Tibial nerve (tissue), 4 donors: Measurements from ENCODE around the gene AP4B1. TPM values are rescaled to one million over a fixed set of nuclear protein-coding genes. Genes with fewer than 3 reads are reported as not detected.

ENCODE experiments used
- DNase-seq, 2 donors: peaks; one replicate each; pipeline ENCODE4 v3.0.0-alpha.2; 2019; ENCODE audit warnings: low spot score in 2 of 2
- H3K27ac ChIP-seq, 4 donors: fragments of 200-600 bp; sonication (generic) in 3 of 4; one replicate each; pipeline ENCODE4 v1.5.1; 2017 to 2019; ENCODE audit warnings: mild to moderate bottlenecking in 1 of 4
- H3K27me3 ChIP-seq, 2 donors: fragments of 200-600 bp; sonication (generic) in 1 of 2; one replicate each; pipeline versions ENCODE4 v1.5.1 to v1.6.0; 2017 to 2019
- H3K36me3 ChIP-seq, 3 donors: fragments of 200-600 bp; sonication (generic); one replicate each; pipeline ENCODE4 v1.5.1; 2018 to 2019
- H3K4me1 ChIP-seq, 4 donors: fragments of 200-600 bp; sonication (generic) in 3 of 4; one replicate each; pipeline ENCODE4 v1.5.1; 2017 to 2019
- H3K4me3 ChIP-seq, 4 donors: fragments of 200-600 bp; sonication (generic) in 3 of 4; one replicate each; pipeline ENCODE4 v1.5.1; 2017 to 2019; ENCODE audit warnings: mild to moderate bottlenecking in 1 of 4, moderate library complexity in 1 of 4
- H3K9me3 ChIP-seq, 4 donors: fragments of 200-600 bp; sonication (generic) in 3 of 4; one replicate each; pipeline ENCODE4 v1.5.1; 2017 to 2019
- EP300 ChIP-seq, 2 donors: sonication (generic); formaldehyde crosslinking; IDR thresholded peaks; one replicate each; pipeline ENCODE4 v1.6.1; 2017; ENCODE audit warnings: antibody characterized with exemption in 2 of 2, mild to moderate bottlenecking in 1 of 2
- POLR2A ChIP-seq, 2 donors: fragments of 450-650 bp; IDR thresholded peaks; one replicate each; pipeline ENCODE4 v1.6.1; 2017; ENCODE audit warnings: antibody characterized with exemption in 2 of 2, mild to moderate bottlenecking in 2 of 2, moderate library complexity in 2 of 2
- WGBS, 2 donors: methylation state at CpG; one replicate each; pipeline ENCODE4 v1.1.5; 2018; 5-methylcytosine and 5-hydroxymethylcytosine counted together
- total RNA-seq, 4 donors: library from RNA; depleted of rRNA; stranded (reverse); fragments of >200 nt; gene quantifications; one replicate each; pipeline ENCODE4 v1.1.0, GENCODE V29; 2016
- TF ChIP-seq, protein P1 (sequence below), 5 experiments: fragments of 200-600 bp in 3 of 5; fragments of 450-650 bp in 2 of 5; sonication (generic) in 3 of 5; IDR thresholded peaks; one replicate each; pipeline ENCODE4 v1.5.1; 2016 to 2019; ENCODE audit warnings: antibody characterized with exemption in 5 of 5, mild to moderate bottlenecking in 3 of 5, moderate library complexity in 2 of 5

Gene AP4B1
- total RNA-seq, 4 donors from 2014 or later, result 22.1 to 39.9 (median 34.5) TPM

- peaks cover 0 to 4% (median 0%) of the 10 kb centered on the region in 4 donors for H3K9me3 ChIP-seq
- no peak overlapping the region for H3K4me3 ChIP-seq
- WGBS, 2 donors, result 79 to 81% methylated on average over 3 of the region's 3 CpGs
- no peak for DNase-seq
- no peak overlapping the region for H3K27ac ChIP-seq
- H3K4me1 ChIP-seq, result no peaks in the 10 kb centered on the region
- TF ChIP-seq, protein P1, sequence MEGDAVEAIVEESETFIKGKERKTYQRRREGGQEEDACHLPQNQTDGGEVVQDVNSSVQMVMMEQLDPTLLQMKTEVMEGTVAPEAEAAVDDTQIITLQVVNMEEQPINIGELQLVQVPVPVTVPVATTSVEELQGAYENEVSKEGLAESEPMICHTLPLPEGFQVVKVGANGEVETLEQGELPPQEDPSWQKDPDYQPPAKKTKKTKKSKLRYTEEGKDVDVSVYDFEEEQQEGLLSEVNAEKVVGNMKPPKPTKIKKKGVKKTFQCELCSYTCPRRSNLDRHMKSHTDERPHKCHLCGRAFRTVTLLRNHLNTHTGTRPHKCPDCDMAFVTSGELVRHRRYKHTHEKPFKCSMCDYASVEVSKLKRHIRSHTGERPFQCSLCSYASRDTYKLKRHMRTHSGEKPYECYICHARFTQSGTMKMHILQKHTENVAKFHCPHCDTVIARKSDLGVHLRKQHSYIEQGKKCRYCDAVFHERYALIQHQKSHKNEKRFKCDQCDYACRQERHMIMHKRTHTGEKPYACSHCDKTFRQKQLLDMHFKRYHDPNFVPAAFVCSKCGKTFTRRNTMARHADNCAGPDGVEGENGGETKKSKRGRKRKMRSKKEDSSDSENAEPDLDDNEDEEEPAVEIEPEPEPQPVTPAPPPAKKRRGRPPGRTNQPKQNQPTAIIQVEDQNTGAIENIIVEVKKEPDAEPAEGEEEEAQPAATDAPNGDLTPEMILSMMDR (IDR thresholded peaks at IDR 0.05), result no peak
- H3K36me3 ChIP-seq, result no peaks in the 10 kb centered on the region
- H3K27me3 ChIP-seq, result no peaks in the 10 kb centered on the region
Measured at GRCh38 chr1:113850127-113850796, 54.3 kb downstream of the AP4B1 start.

GRCh38 chr1:113849072-113849471, 55.5 kb downstream of the AP4B1 start:
- H3K27ac ChIP-seq, result no peak overlapping the region
- H3K9me3 ChIP-seq, result peaks cover 0 to 4% (median 0%) of the 10 kb centered on the region in 4 donors
- DNase-seq, result no peak
- H3K4me3 ChIP-seq, result no peak overlapping the region
- H3K27me3 ChIP-seq, result no peaks in the 10 kb centered on the region
- H3K36me3 ChIP-seq, result no peaks in the 10 kb centered on the region
- no peaks in the 10 kb centered on the region for H3K4me1 ChIP-seq
- TF ChIP-seq, protein P1 (IDR thresholded peaks at IDR 0.05), result no peak
- no peak for TF ChIP-seq POLR2A (IDR thresholded peaks at IDR 0.05)
- no peak for TF ChIP-seq EP300 (IDR thresholded peaks at IDR 0.05)

DNA sequence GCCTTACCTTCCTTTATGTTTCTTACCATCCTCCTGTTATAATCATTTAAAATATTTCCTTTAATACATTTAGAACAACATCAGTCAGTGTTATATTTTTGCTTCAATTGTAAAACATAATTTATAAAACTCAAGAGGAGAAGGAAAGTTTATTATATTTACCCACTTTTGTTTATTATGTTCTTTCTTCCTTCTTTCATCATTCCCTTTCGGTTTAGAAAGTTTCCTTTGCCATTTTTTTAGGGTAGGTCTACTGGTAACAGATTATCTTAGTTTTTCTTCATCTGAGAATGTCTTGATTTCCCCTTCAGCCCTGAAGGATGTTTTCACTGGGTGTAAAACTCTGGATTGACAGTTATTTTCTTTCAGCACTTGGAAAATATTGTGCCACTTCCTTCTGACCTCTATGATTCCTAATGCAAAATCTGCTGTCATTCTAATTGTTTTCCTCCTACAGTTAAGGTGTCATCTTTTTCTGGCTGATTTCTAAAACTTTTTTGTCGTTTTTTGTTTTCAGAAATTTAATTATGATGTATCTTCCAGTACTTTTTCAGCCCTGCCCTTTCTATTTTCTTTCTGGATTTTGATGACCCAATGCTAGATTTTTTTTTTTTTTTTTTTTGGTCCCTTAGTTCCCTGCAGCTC, 58.1 kb downstream of the AP4B1 start:
- Histone ChIP-seq H3K36me3 (no peaks in the 10 kb centered on the region), H3K27me3 (no peaks in the 10 kb centered on the region), H3K27ac (no peak overlapping the region), H3K4me1 (no peaks in the 10 kb centered on the region), H3K4me3 (no peak overlapping the region), H3K9me3 (peaks cover 0 to 4% (median 0%) of the 10 kb centered on the region in 4 donors)
- DNase-seq, result no peak
- WGBS, 2 donors, result 81% methylated on average over 2 of the region's 2 CpGs
- TF ChIP-seq POLR2A (IDR thresholded peaks at IDR 0.05) (no peak), EP300 (IDR thresholded peaks at IDR 0.05) (no peak)
- TF ChIP-seq, protein P1 (IDR thresholded peaks at IDR 0.05), result no peak

Other genes with a start within 250 kb of the AP4B1 start
- gene PHTF1, start 145.3 kb downstream of the AP4B1 start, total RNA-seq, result 10 to 100 TPM; 11.3 to 23.3 (median 17.9) TPM
- 10 to 100 TPM; 18.9 to 33.9 (median 28.7) TPM for gene RSBN1, start 92.3 kb downstream of the AP4B1 start, total RNA-seq
- 1 to 10 TPM; 2.3 to 4.9 (median 3.5) TPM for gene PTPN22, start 33.1 kb downstream of the AP4B1 start, total RNA-seq
- gene BCL2L15, start 17.2 kb downstream of the AP4B1 start, total RNA-seq, result under 1 TPM; 0.22 to 0.63 (median 0.35) TPM
- 1 to 10 TPM; 3.5 to 7.2 (median 4.3) TPM for gene DCLRE1B, start 527 bp upstream of the AP4B1 start, total RNA-seq
- gene HIPK1, start 24.5 kb upstream of the AP4B1 start, total RNA-seq, result 10 to 100 TPM; 42.3 to 63.4 (median 53.0) TPM
- 100 to 1,000 TPM in 1 of 4 donors, 10 to 100 TPM in 3; 19.2 to 168 (median 50.0) TPM for gene OLFML3, start 74.7 kb upstream of the AP4B1 start, total RNA-seq
- under 1 TPM in 2 of 4 donors, not detected in 2; 0.30 to 0.44 TPM for gene SYT6, start 249.1 kb upstream of the AP4B1 start, total RNA-seq